Smooth muscle cell (in vitro differentiated cells): ENCODE data around the gene RMI2. TPM values are rescaled to one million over a fixed set of nuclear protein-coding genes. Genes with fewer than 3 reads are reported as not detected.
A peak's percentile ranks its signal among the peaks of the same experiment; 100 is the strongest.

ENCODE experiments used
- DNase-seq: peaks from one replicate; lab custom pipeline; 2025; ENCODE audit not compliant: unreplicated experiment; lab: John Stamatoyannopoulos, UW
- H2AFZ ChIP-seq: fragments of 200-600 bp; sonication (generic); 2 replicates; pipeline ENCODE4 v1.6.0; 2016; ENCODE audit warnings: antibody characterized with exemption, low read depth, mild to moderate bottlenecking
- H3F3A ChIP-seq: fragments of 200-600 bp; sonication (generic); 2 replicates; pipeline ENCODE4 v1.6.0; 2017; ENCODE audit warnings: antibody characterized with exemption, low read depth
- H3K27ac ChIP-seq: fragments of 200-600 bp; sonication (generic); 2 replicates; pipeline ENCODE4 v1.5.1; 2016; ENCODE audit warnings: low read depth, mild to moderate bottlenecking
- H3K27me3 ChIP-seq: fragments of 200-600 bp; sonication (generic); 2 replicates; pipeline ENCODE4 v1.6.1; 2016; ENCODE audit warnings: low read depth, mild to moderate bottlenecking
- H3K36me3 ChIP-seq: fragments of 200-600 bp; sonication (generic); 2 replicates; pipeline ENCODE4 v1.5.1; 2016; ENCODE audit warnings: low read depth
- H3K4me1 ChIP-seq: fragments of 200-600 bp; sonication (generic); 2 replicates; pipeline ENCODE4 v1.5.1; 2016; ENCODE audit warnings: low read depth
- H3K4me2 ChIP-seq: fragments of 200-600 bp; sonication (generic); 2 replicates; pipeline ENCODE4 v1.6.0; 2016; ENCODE audit warnings: mild to moderate bottlenecking
- H3K4me3 ChIP-seq: fragments of 200-600 bp; sonication (generic); 2 replicates; pipeline ENCODE4 v1.5.1; 2016; ENCODE audit warnings: mild to moderate bottlenecking
- H3K79me2 ChIP-seq: fragments of 200-600 bp; sonication (generic); 2 replicates; pipeline ENCODE4 v1.6.0; 2016; ENCODE audit warnings: low read depth, mild to moderate bottlenecking
- H3K9ac ChIP-seq: fragments of 200-600 bp; sonication (generic); 2 replicates; pipeline ENCODE4 v1.6.0; 2016; ENCODE audit warnings: low read depth
- H3K9me3 ChIP-seq: fragments of 200-600 bp; sonication (generic); replicated peaks from 2 replicates; pipeline ENCODE4 v1.5.1; 2016; ENCODE audit warnings: low read depth
- H4K20me1 ChIP-seq: fragments of 200-600 bp; sonication (generic); 2 replicates; pipeline ENCODE4 v1.6.0; 2016; ENCODE audit warnings: low read depth
- CTCF ChIP-seq: fragments of 200-600 bp; sonication (generic); IDR thresholded peaks from 2 replicates; pipeline ENCODE4 v1.5.1; 2017; ENCODE audit warnings: borderline replicate concordance, mild to moderate bottlenecking, antibody characterized with exemption; ENCODE audit not compliant: insufficient read depth, poor library complexity, severe bottlenecking
- WGBS: methylation state at CpG from one replicate; pipeline ENCODE4 v1.1.7; 2016; ENCODE audit warnings: low lambda C conversion rate; 5-methylcytosine and 5-hydroxymethylcytosine counted together
- polyA plus RNA-seq: library from polyadenylated mRNA; unstranded; fragments of >200 nt; fragmentation: Nextera tagmentation; extraction: Ambion mirVana; gene quantifications from 2 replicates; pipeline ENCODE4 v1.2.1, GENCODE V29; 2016
- total RNA-seq: library from RNA; depleted of rRNA; stranded (reverse); fragments of >200 nt; gene quantifications from 2 replicates; pipeline ENCODE4 v1.2.3, GENCODE V29; 2014

The RMI2 gene
- total RNA-seq = 6.1 and 9.7 TPM in 2 replicates
- polyA plus RNA-seq = 9.8 and 11.3 TPM in 2 replicates

- no peak for TF ChIP-seq CTCF
- no peaks in the 10 kb centered on the region for H3K9me3 ChIP-seq
- H3K4me3 ChIP-seq = peak within 1 kb of the TSS; percentile 70
- H3K27ac ChIP-seq = no peak within 1 kb of the TSS
- peaks cover 18% of the 10 kb centered on the region for H3K79me2 ChIP-seq
- H3K27me3 ChIP-seq = no peaks in the 10 kb centered on the region
- peaks cover 7% of the 10 kb centered on the region for H3F3A ChIP-seq
- WGBS = 2% methylated on average over 53 of the region's 82 CpGs
- peak within 1 kb of the TSS; percentile 49 for H3K9ac ChIP-seq
- H3K36me3 ChIP-seq = no peaks in the 10 kb centered on the region
- H2AFZ ChIP-seq = peak within 1 kb of the TSS; percentile 93
- DNase-seq = peak; percentile 69
- H3K4me1 ChIP-seq = peaks cover 20% of the 10 kb centered on the region
- H3K4me2 ChIP-seq = peak within 1 kb of the TSS; percentile 93
- H4K20me1 ChIP-seq = no peaks in the 10 kb centered on the region
Observed at GRCh38 chr16:11345040-11345862, at the start of gene RMI2. RMI2 (plus strand) TSS chr16:11345459; CDS start chr16:11345472, 13 bp downstream.

GRCh38 chr16:11295672-11296071, 49.6 kb upstream of the RMI2 start:
- Histone ChIP-seq H3K4me3 (no peak overlapping the region), H3F3A (no peaks in the 10 kb centered on the region), H3K27me3 (no peaks in the 10 kb centered on the region), H2AFZ (no peak overlapping the region), H3K4me1 (peaks cover 11% of the 10 kb centered on the region), H4K20me1 (no peaks in the 10 kb centered on the region), H3K36me3 (no peaks in the 10 kb centered on the region), H3K9me3 (no peaks in the 10 kb centered on the region), H3K9ac (no peak overlapping the region), H3K79me2 (no peaks in the 10 kb centered on the region), H3K4me2 (no peak overlapping the region), H3K27ac (no peak overlapping the region)
- WGBS = 93% methylated on average over 4 of the region's 4 CpGs
- TF ChIP-seq CTCF = no peak
- DNase-seq = no peak

DNA sequence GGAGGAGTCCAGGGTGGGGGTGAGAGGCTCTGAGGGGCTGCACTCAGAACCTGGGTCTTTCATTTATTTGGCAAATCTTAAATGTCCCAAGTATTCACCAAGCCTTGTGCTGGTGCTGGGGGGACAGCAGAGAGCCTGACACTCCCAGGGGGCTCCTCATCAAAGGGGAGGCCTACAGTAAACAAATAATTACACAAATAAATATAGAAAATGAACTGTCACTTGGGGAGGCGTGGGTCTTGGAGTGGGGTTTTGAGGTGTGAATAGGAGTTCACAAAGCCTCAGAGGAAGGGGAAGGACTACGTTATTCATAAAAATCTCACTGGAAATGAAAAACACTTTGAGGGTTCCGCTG, 48.9 kb upstream of the RMI2 start:
- H3K9ac ChIP-seq = no peak overlapping the region
- H3K36me3 ChIP-seq = no peaks in the 10 kb centered on the region
- no peaks in the 10 kb centered on the region for H3K79me2 ChIP-seq
- H3K4me2 ChIP-seq = peak overlapping the region; percentile 67
- H3K9me3 ChIP-seq = no peaks in the 10 kb centered on the region
- no peaks in the 10 kb centered on the region for H4K20me1 ChIP-seq
- H3K4me1 ChIP-seq = peaks cover 4% of the 10 kb centered on the region
- no peak overlapping the region for H3K4me3 ChIP-seq
- 42% methylated on average over 3 of the region's 3 CpGs for WGBS
- DNase-seq = no peak
- H2AFZ ChIP-seq = peak overlapping the region; percentile 2
- no peak for TF ChIP-seq CTCF
- no peaks in the 10 kb centered on the region for H3F3A ChIP-seq
- H3K27ac ChIP-seq = no peak overlapping the region
- H3K27me3 ChIP-seq = no peaks in the 10 kb centered on the region
